Aorta (tissue), 5 donors: ENCODE results near the gene ATP6V0B. TPM values are rescaled to one million over a fixed set of nuclear protein-coding genes. Genes with fewer than 3 reads are reported as not detected.

Experiments
- ATAC-seq: fragments of 200-7000 bp; cut with Tn5 transposase; one replicate; pipeline ENCODE4 v1.9.1; 2022; ENCODE audit warnings: moderate library complexity; ENCODE audit not compliant: low FRiP score
- DNase-seq, 2 donors: peaks; one replicate each; pipeline ENCODE4 v3.0.0-alpha.2; 2020
- H3K27ac ChIP-seq, 2 donors: one replicate each; pipeline ENCODE4 v1.5.1; 2013; ENCODE audit warnings: low read length in 2 of 2, mild to moderate bottlenecking in 2 of 2, moderate library complexity in 2 of 2, control low read depth in 1 of 2, inconsistent platforms in 1 of 2, low read depth in 1 of 2
- H3K27me3 ChIP-seq, 2 donors: one replicate each; pipeline ENCODE4 v1.6.1; 2013; ENCODE audit warnings: control low read depth in 1 of 2, low read length in 1 of 2, mild to moderate bottlenecking in 1 of 2, moderate library complexity in 1 of 2; ENCODE audit not compliant: insufficient read depth in 2 of 2, control insufficient read depth in 1 of 2
- H3K36me3 ChIP-seq, 2 donors: one replicate each; pipeline ENCODE4 v1.6.1; 2013; ENCODE audit warnings: control low read depth in 1 of 2, low read length in 1 of 2, mild to moderate bottlenecking in 1 of 2; ENCODE audit not compliant: insufficient read depth in 2 of 2, control insufficient read depth in 1 of 2
- H3K4me1 ChIP-seq, 2 donors: one replicate each; pipeline ENCODE4 v1.6.1; 2013; ENCODE audit warnings: low read length in 2 of 2, control low read depth in 1 of 2, mild to moderate bottlenecking in 1 of 2, moderate library complexity in 1 of 2; ENCODE audit not compliant: insufficient read depth in 2 of 2, control insufficient read depth in 1 of 2
- H3K4me3 ChIP-seq, 2 donors: one replicate each; pipeline ENCODE4 v1.5.1; 2013; ENCODE audit warnings: low read length in 2 of 2, control low read depth in 1 of 2, mild to moderate bottlenecking in 1 of 2
- H3K9me3 ChIP-seq: one replicate; pipeline ENCODE4 v1.6.1; 2013; ENCODE audit warnings: mild to moderate bottlenecking, low read length; ENCODE audit not compliant: control insufficient read depth
- WGBS, 2 donors: extraction: QIAGEN DNeasy Blood & Tissue Kit; methylation state at CpG; one replicate each; pipeline ENCODE4 v1.1.7; 2013; 5-methylcytosine and 5-hydroxymethylcytosine counted together
- intact Hi-C, 2 donors: fragments of 100-400 bp; cut with DNase I; formaldehyde crosslinking; loops; one replicate each; pipeline versions ENCODE4 v1.14.2 to v1.15.0; 2022
- polyA plus RNA-seq, 2 donors: library from polyadenylated mRNA; stranded (reverse); fragments of 200-250 nt; gene quantifications; one replicate each; pipeline ENCODE4 v1.2.3, GENCODE V29; 2013
- total RNA-seq, 2 donors: library from RNA; stranded (reverse); fragmentation: NEBNext Ultra II Directional; extraction: Animal tissue kit (Norgen Biotek cat#: 25700); gene quantifications; one replicate each; pipeline ENCODE4 v1.2.1, GENCODE V29; 2021
- donor health status: healthy with polysubstance abuse.
- donor health status: Bipolar disorder and iron deficiency.
- donor health status: DM: no; HTN: no; CAD: no.
- donor health status: DM: no; HTN: no; CAD: no.
- donor health status: DM: yes; HTN: yes; CAD: no.

Gene ATP6V0B
- total and polyA plus RNA-seq, 4 donors: 77.9 to 119 (median 94.2) TPM

GRCh38 chr1:43934101-43934985 is 40.4 kb upstream of the ATP6V0B start:
- H3K4me3 ChIP-seq: no peak overlapping the region
- H3K9me3 ChIP-seq: no peaks in the 10 kb centered on the region
- ATAC-seq (peak; percentile 63), DNase-seq (peak; percentile 70 to 88)
- H3K27me3 ChIP-seq: no peaks in the 10 kb centered on the region
- H3K36me3 ChIP-seq: no peaks in the 10 kb centered on the region
- H3K27ac ChIP-seq: no peak overlapping the region
- intact Hi-C loops: loop anchor here (1.0 to 10.0 kb wide), 3 partner anchors 168 to 400 kb away; partner anchors contain the start of gene PTPRF (in 1 of the 2)
- WGBS, 2 donors: 35 to 41% methylated on average over 12 to 13 of the region's 13 CpGs
- H3K4me1 ChIP-seq: no peaks in the 10 kb centered on the region

GRCh38 chr1:43934986-43935324 is 39.8 kb upstream of the ATP6V0B start:
- Histone ChIP-seq H3K4me3 (no peak overlapping the region), H3K9me3 (no peaks in the 10 kb centered on the region), H3K4me1 (no peaks in the 10 kb centered on the region), H3K27ac (no peak overlapping the region), H3K27me3 (no peaks in the 10 kb centered on the region), H3K36me3 (no peaks in the 10 kb centered on the region)
- DNase-seq (no peak), ATAC-seq (no peak)
- WGBS, 2 donors: 68 to 82% methylated on average over 5 of the region's 5 CpGs
- intact Hi-C loops: loop anchor here (1.0 to 10.0 kb wide), 3 partner anchors 168 to 400 kb away; partner anchors contain the start of gene PTPRF (in 1 of the 2)

DNA sequence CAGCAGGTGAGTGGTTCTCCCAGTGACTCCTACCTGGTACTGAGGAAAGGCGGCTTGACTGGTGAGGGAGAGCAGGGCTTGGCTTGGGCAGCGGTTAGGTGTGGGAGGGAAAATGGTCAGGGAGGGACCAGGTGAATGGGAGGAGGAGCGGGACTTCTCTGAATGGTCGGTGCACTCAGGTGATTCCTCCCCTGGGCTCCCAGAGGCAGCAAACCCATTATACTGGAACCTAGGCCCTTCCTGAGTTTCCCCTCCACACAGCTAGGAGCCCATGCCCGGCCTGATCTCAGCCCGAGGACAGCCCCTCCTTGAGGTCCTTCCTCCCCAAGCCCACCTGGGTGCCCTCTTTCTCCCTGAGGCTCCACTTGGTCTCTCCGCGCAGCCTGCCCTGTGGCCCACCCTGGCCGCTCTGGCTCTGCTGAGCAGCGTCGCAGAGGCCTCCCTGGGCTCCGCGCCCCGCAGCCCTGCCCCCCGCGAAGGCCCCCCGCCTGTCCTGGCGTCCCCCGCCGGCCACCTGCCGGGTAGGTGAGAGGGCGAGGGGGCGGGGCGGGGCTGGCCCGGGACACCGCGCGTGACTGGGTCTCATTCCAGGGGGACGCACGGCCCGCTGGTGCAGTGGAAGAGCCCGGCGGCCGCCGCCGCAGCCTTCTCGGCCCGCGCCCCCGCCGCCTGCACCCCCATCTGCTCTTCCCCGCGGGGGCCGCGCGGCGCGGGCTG is 38.9 kb upstream of the ATP6V0B start:
- no peak for ATAC-seq
- DNase-seq: peak in 1 of 2 donors; percentile 78
- no peaks in the 10 kb centered on the region for H3K27me3 ChIP-seq
- H3K4me1 ChIP-seq: no peaks in the 10 kb centered on the region
- H3K4me3 ChIP-seq: peak overlapping the region; percentile 8 to 28
- 11 to 16% methylated on average over 33 to 48 of the region's 48 CpGs for WGBS, 2 donors
- no peaks in the 10 kb centered on the region for H3K36me3 ChIP-seq
- no peaks in the 10 kb centered on the region for H3K9me3 ChIP-seq
- no peak overlapping the region for H3K27ac ChIP-seq
- intact Hi-C loops: loop anchor here in 1 of 2 donors (2.0 to 10.0 kb wide), 2 partner anchors 169 to 401 kb away; partner anchors contain the start of gene PTPRF

- Histone ChIP-seq H3K4me3 (peak overlapping the region; percentile 8 to 28), H3K27ac (no peak overlapping the region), H3K9me3 (no peaks in the 10 kb centered on the region), H3K27me3 (no peaks in the 10 kb centered on the region), H3K4me1 (no peaks in the 10 kb centered on the region), H3K36me3 (no peaks in the 10 kb centered on the region)
- DNase-seq (peak; percentile 57 to 81), ATAC-seq (no peak)
- intact Hi-C loops: loop anchor here in 1 of 2 donors (10.0 kb wide), 1 partner anchor 402 kb away; the partner anchor contains the start of gene PTPRF
- WGBS, 2 donors: 13 to 21% methylated on average over 34 to 56 of the region's 56 CpGs
These were observed 38.2 kb upstream of the ATP6V0B start for GRCh38 chr1:43936431-43937151.

GRCh38 chr1:43937179-43937865 is 37.4 kb upstream of the ATP6V0B start:
- Histone ChIP-seq H3K36me3 (no peaks in the 10 kb centered on the region), H3K27me3 (no peaks in the 10 kb centered on the region), H3K9me3 (no peaks in the 10 kb centered on the region), H3K27ac (no peak overlapping the region), H3K4me1 (no peaks in the 10 kb centered on the region), H3K4me3 (no peak overlapping the region)
- intact Hi-C loops: loop anchor here in 1 of 2 donors (10.0 kb wide), 1 partner anchor 403 kb away; the partner anchor contains the start of gene PTPRF
- WGBS, 2 donors: 93% methylated on average over 8 of the region's 8 CpGs
- ATAC-seq (no peak), DNase-seq (peak in 1 of 2 donors; percentile 54)

DNA sequence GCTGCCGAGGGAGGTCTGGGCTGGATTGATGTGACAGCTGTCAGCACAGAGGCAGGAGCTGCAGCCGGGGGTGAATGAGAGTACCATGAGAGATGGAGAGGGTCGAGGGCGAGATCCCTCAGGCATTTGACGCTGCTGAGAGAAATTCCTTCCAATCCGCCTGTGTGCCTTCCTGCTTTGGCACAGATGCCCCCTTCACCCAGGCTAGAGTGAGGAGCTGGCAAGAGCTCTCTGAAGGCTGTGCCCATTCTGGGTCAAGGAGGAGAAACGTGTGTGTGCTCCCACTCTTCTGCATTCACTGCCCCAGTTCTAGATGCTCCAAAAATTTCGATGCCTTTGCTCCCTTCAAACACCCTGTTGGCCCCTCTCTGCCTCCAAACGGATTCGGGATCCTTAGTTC is 36.4 kb upstream of the ATP6V0B start:
- no peaks in the 10 kb centered on the region for H3K27me3 ChIP-seq
- no peaks in the 10 kb centered on the region for H3K36me3 ChIP-seq
- WGBS, 2 donors: 80 to 82% methylated on average over 10 of the region's 10 CpGs
- intact Hi-C loops: loop anchor here in 1 of 2 donors (10.0 kb wide), 1 partner anchor 404 kb away; the partner anchor contains the start of gene PTPRF
- no peaks in the 10 kb centered on the region for H3K4me1 ChIP-seq
- ATAC-seq (no peak), DNase-seq (peak in 1 of 2 donors; percentile 41)
- no peak overlapping the region for H3K27ac ChIP-seq
- H3K9me3 ChIP-seq: no peaks in the 10 kb centered on the region
- H3K4me3 ChIP-seq: no peak overlapping the region

- ATAC-seq (no peak), DNase-seq (peak in 1 of 2 donors; percentile 12)
- H3K36me3 ChIP-seq: no peaks in the 10 kb centered on the region
- no peaks in the 10 kb centered on the region for H3K27me3 ChIP-seq
- 82 to 89% methylated on average over 3 of the region's 3 CpGs for WGBS, 2 donors
- intact Hi-C loops: loop anchor here in 1 of 2 donors (10.0 kb wide), 1 partner anchor 404 kb away; the partner anchor contains the start of gene PTPRF
- H3K9me3 ChIP-seq: no peaks in the 10 kb centered on the region
- no peaks in the 10 kb centered on the region for H3K4me1 ChIP-seq
- no peak overlapping the region for H3K27ac ChIP-seq
- H3K4me3 ChIP-seq: no peak overlapping the region
These were observed 35.7 kb upstream of the ATP6V0B start for GRCh38 chr1:43938892-43939587.
